Muscle of leg (tissue), 11 donors: ENCODE results near the gene ZNF69. TPM values are rescaled to one million over a fixed set of nuclear protein-coding genes. Genes with fewer than 3 reads are reported as not detected.
"Not testable (repeated sequence)": the region's sequence is repeated elsewhere in the genome, so short reads cannot be mapped to it uniquely, and the experiment has no call there.

Experiments used
- DNase-seq: peaks from one replicate; pipeline ENCODE4 v3.0.0; 2013
- H3K27ac ChIP-seq: one replicate; pipeline ENCODE4 v1.5.1; 2013; ENCODE audit warnings: mild to moderate bottlenecking, low read length, control low read depth
- H3K27me3 ChIP-seq: one replicate; pipeline ENCODE4 v1.6.1; 2013; ENCODE audit warnings: low read length; ENCODE audit not compliant: control insufficient read depth, insufficient read depth
- H3K36me3 ChIP-seq: one replicate; pipeline ENCODE4 v1.6.1; 2013; ENCODE audit warnings: low read length; ENCODE audit not compliant: control insufficient read depth, insufficient read depth
- H3K4me1 ChIP-seq: one replicate; pipeline ENCODE4 v1.6.1; 2013; ENCODE audit warnings: low read length; ENCODE audit not compliant: control insufficient read depth, insufficient read depth
- H3K4me3 ChIP-seq: one replicate; pipeline ENCODE4 v1.5.1; 2013; ENCODE audit warnings: low read length, control low read depth
- H3K9me3 ChIP-seq: replicated peaks from 2 replicates; pipeline ENCODE4 v1.6.1; 2013; ENCODE audit warnings: low read depth, low read length; ENCODE audit not compliant: control insufficient read depth
- WGBS: methylation state at CpG from one replicate; pipeline ENCODE4 v1.1.5; 2013; ENCODE audit warnings: missing lambda C conversion rate; ENCODE audit not compliant: insufficient coverage; 5-methylcytosine and 5-hydroxymethylcytosine counted together
- polyA plus RNA-seq, 8 donors: library from polyadenylated mRNA; unstranded; fragments of 120-200 nt; gene quantifications; one replicate each; pipeline versions ENCODE4 v1.2.1 to v1.2.3, GENCODE V29; 2013; ENCODE audit warnings: inconsistent platforms in 1 of 8, low replicate concordance in 1 of 8; ENCODE audit not compliant: insufficient read length in 8 of 8, insufficient read depth in 1 of 8
- total RNA-seq: library from RNA; stranded (reverse); fragments of 120-200 nt; gene quantifications from one replicate; pipeline ENCODE4 v1.2.4, GENCODE V29; 2013

Gene ZNF69
- total and polyA plus RNA-seq, 9 donors: 3.0 to 5.6 (median 4.2) TPM

DNA sequence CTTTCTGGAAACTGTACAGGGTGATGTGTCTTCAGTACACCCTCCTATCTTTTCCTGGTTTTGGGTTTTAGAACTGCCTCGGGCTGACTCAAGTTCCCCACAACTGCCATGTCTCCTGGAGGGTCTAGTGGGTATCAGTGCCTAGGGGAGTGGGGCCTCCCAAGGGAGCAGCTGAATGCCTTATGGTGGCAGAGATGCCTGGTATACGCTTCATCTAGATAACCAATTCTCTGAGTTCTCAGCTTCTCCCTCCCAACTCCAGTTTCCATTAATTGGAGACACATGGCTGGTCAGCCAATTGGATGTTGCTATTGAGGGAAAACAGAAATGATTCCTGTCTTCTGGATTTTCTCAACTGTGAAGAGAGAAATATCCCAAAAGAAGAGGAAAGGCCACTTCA is 26.3 kb upstream of the ZNF69 start:
- Histone ChIP-seq H3K4me1 (no peaks in the 10 kb centered on the region), H3K27me3 (no peaks in the 10 kb centered on the region), H3K4me3 (no peak overlapping the region), H3K9me3 (peaks cover 60% of the 10 kb centered on the region), H3K36me3 (peaks cover 4% of the 10 kb centered on the region), H3K27ac (no peak overlapping the region)
- WGBS: no CpG with 5 or more reads among the region's 2 CpGs
- no peak for DNase-seq

DNA sequence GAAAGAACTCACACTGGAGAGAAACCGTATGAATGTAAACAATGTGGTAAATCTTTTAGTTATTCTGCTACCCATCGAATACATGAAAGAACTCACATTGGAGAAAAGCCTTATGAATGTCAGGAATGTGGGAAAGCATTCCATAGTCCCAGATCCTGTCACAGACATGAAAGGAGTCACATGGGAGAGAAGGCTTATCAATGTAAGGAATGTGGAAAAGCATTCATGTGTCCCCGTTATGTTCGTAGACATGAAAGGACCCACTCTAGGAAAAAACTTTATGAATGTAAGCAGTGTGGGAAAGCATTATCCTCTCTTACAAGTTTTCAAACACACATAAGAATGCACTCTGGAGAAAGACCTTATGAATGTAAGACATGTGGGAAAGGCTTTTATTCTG is 19.8 kb upstream of the ZNF69 start:
- not testable (repeated sequence) for H3K4me1 ChIP-seq, H3K27ac ChIP-seq, DNase-seq, H3K27me3 ChIP-seq, H3K4me3 ChIP-seq
- WGBS: no CpG with 5 or more reads among the region's 4 CpGs
- H3K36me3 ChIP-seq: peaks cover 23% of the 10 kb centered on the region
- peaks cover 60% of the 10 kb centered on the region for H3K9me3 ChIP-seq

DNA sequence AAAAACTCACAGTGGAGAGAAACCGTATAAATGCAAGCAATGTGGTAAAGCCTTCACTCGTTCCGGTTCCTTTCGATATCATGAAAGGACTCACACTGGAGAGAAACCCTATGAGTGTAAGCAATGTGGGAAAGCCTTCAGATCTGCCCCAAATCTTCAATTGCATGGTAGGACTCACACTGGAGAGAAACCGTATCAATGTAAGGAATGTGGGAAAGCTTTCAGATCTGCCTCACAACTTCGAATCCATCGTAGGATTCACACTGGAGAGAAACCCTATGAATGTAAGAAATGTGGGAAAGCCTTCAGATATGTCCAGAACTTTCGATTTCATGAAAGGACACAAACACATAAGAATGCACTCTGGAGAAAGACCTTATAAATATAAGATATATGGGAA is 19.4 kb upstream of the ZNF69 start:
- Histone ChIP-seq H3K4me1 (no peaks in the 10 kb centered on the region), H3K4me3 (no peak overlapping the region), H3K27ac (no peak overlapping the region), H3K27me3 (no peaks in the 10 kb centered on the region), H3K36me3 (peaks cover 23% of the 10 kb centered on the region), H3K9me3 (peaks cover 58% of the 10 kb centered on the region)
- no peak for DNase-seq
- WGBS: 93% methylated on average over 4 of the region's 8 CpGs

DNA sequence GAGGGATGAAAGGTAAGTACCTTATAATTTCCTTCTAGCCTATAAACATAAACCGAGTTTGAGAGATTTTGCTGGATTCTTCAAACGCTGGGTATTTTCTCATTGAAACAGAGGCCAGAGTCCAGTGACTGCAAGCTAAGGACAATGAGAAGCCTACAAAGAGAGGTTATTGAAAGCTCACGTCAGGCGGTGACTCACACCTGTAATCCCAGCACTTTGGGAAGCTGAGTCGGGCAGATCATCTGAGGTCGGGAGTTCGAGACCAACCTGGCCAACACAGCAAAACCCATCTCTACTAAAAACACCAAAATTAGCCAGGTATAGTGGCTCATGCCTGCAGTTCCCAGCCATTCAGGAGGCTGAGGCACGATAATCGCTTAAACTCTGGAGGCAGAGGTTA is 15.0 kb upstream of the ZNF69 start:
- DNase-seq: no peak
- H3K27ac ChIP-seq: no peak overlapping the region
- H3K9me3 ChIP-seq: peaks cover 36% of the 10 kb centered on the region
- no peaks in the 10 kb centered on the region for H3K27me3 ChIP-seq
- peaks cover 11% of the 10 kb centered on the region for H3K36me3 ChIP-seq
- H3K4me1 ChIP-seq: no peaks in the 10 kb centered on the region
- H3K4me3 ChIP-seq: no peak overlapping the region
- WGBS: 100% methylated on average over 8 of the region's 9 CpGs

DNA sequence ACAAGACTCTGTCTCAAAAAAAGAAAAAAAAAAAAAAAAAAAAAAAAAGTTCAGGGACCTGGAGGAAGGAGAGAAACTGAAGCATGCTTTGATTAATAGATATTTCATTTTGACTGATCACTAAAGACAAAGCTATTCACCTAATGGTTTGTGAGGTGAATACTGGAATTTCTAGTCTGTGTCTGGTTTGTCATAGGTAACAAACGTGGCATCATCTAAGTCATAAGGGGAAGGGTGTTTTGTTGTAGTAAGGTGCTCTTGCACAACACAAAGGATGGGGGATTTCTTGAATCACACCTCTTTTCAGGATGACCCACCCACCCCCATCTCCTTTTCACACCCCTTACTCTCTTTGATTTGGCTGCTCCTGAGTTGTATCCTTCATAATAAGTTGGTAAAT is 13.8 kb upstream of the ZNF69 start:
- no peak for DNase-seq
- peaks cover 2% of the 10 kb centered on the region for H3K36me3 ChIP-seq
- no CpG with 5 or more reads among the region's 1 CpG for WGBS

DNA sequence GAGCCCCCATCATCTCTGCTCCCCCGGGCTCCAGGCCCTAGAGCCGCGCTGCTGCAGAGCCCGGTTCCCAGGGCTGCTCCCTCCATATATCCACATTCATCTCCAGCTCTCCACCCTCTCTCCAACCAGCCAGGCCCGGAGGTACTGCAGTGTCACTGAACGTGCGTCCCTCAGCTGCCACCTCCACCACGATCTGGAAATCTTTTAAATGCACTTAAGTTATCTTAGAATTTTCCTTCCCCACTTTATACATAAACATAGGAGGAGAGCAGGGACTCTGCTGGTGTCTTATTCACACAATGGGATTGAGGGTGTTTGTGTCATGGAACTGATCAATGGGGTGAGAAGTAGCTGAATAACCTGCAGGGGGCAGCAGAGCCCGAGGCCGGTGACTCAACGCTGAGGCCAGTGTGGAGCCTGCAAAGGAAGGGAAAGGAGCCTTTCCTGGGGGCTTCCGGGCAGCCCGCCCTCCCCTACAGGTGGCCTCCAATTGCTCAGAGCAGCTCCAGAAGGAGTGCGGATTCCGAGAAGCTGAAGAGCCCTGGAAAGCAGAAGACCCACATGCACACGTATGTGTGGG is 7.8 kb upstream of the ZNF69 start:
- not testable (repeated sequence) for H3K36me3 ChIP-seq, H3K27me3 ChIP-seq, H3K27ac ChIP-seq, DNase-seq, H3K4me1 ChIP-seq, H3K4me3 ChIP-seq, H3K9me3 ChIP-seq
- 82% methylated on average over 12 of the region's 16 CpGs for WGBS

More for the DNA sequence above, 13.8 kb upstream of the ZNF69 start:
- H3K4me3 ChIP-seq: no peak overlapping the region
- H3K4me1 ChIP-seq: no peaks in the 10 kb centered on the region
- H3K27me3 ChIP-seq: no peaks in the 10 kb centered on the region
- peaks cover 25% of the 10 kb centered on the region for H3K9me3 ChIP-seq
- no peak overlapping the region for H3K27ac ChIP-seq

DNA sequence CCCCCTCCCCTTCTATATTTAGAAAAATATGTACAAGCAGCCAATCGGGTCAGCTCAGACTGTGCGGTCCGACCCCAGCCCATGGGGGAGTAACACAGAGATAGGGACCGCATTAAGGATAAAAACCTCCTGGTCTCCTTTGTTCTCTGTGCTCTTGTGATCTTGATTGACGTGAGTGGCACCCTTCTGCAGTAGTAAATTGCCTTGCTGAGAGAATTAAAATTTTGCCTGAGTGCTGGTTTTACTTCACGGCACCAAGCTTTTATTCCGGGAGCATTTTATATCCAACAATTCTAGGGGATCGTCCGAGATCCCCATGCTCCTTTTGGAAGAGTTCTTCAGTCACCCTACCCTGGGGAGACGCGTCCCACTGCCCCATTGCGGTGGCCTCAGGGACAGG is 7.0 kb upstream of the ZNF69 start:
- WGBS: 95% methylated on average over 11 of the region's 12 CpGs

DNA sequence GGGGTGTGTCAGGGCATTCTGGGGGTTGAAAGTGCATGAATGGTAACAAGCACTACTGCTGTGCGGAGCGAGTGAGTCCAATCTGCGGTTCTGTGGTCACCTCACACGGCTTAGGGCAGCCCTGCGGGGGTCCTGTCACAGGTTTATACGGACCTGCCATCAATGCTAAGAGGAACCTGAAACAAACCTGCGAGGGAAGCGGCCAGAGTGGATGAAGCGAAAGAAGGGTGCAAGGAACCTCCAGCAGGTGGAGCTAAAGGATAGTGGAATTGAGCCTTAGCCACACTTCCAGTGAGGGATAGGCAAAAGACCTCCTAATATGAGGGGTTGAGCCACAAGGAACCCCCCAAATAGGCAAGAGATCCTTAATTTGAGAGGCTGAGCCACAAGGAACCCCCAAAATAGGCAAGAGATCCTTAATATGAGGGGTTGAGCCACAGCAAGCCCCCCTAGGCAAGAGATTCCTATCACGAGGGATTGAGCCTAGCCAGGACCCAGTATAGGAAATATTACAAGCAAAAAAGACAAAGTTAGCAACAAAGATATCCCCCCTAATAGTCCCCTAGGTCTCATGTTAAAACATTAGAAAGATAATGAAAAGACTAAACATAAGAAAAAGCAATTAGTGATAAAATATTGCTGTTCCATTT is 6.3 kb upstream of the ZNF69 start:
- Histone ChIP-seq H3K9me3 (peaks cover 5% of the 10 kb centered on the region), H3K27ac (no peak overlapping the region), H3K27me3 (peaks cover 2% of the 10 kb centered on the region), H3K36me3 (no peaks in the 10 kb centered on the region), H3K4me3 (no peak overlapping the region), H3K4me1 (no peaks in the 10 kb centered on the region)
- WGBS: 7% methylated on average over 9 of the region's 10 CpGs
- peak; percentile 53 for DNase-seq

More for the DNA sequence above, 7.0 kb upstream of the ZNF69 start:
- peaks cover 5% of the 10 kb centered on the region for H3K9me3 ChIP-seq
- H3K4me1 ChIP-seq: no peaks in the 10 kb centered on the region
- peaks cover 2% of the 10 kb centered on the region for H3K27me3 ChIP-seq
- no peaks in the 10 kb centered on the region for H3K36me3 ChIP-seq
- no peak overlapping the region for H3K27ac ChIP-seq
- DNase-seq: no peak
- no peak overlapping the region for H3K4me3 ChIP-seq

DNA sequence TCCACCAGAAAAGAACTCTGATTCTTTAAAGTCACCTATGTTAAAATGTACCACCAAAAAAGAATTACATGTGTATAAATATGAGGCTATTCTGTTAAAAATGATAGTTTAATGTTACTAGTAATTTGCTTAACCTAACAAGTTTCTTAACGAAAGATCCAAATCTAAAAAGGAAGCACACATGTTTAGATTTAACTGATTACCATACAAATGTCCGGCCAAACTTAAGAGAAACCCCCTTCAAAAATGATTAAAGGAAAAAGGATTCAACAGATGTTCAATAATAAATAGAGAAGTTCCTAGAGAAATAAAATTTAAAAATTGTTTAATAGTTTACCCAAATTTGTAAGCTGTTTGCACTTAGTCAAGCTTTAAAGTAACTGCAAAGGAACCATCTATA is 5.0 kb upstream of the ZNF69 start:
- H3K27ac ChIP-seq: no peak overlapping the region
- DNase-seq: no peak
- peaks cover 2% of the 10 kb centered on the region for H3K27me3 ChIP-seq
- no peak overlapping the region for H3K4me3 ChIP-seq
- no peaks in the 10 kb centered on the region for H3K36me3 ChIP-seq
- H3K4me1 ChIP-seq: peaks cover 4% of the 10 kb centered on the region
- H3K9me3 ChIP-seq: peaks cover 5% of the 10 kb centered on the region
- no CpG with 5 or more reads among the region's 2 CpGs for WGBS

DNA sequence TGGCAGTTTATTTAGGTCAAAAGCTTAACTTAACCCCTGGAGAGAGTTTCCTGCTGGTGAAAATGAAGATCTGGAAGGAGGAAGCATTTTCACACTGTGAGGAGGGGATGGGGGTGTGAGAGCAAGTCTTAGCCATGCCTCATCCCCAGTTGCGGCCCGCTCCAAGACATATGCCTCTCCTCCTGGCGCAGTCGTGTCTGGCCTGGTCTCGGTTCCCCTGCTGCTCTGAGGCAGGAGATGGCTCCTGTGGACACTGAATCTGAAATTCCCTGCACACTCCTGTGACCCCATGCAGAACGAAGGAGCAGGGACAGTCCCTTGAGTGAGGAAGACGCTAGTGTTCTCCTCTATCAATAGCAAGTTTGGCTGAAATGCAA is 360 bp upstream of the ZNF69 start:
- H3K36me3 ChIP-seq: no peaks in the 10 kb centered on the region

More for the DNA sequence above, 360 bp upstream of the ZNF69 start:
- Histone ChIP-seq H3K27ac (no peak overlapping the region), H3K4me1 (peaks cover 10% of the 10 kb centered on the region), H3K27me3 (peaks cover under 1% of the 10 kb centered on the region), H3K9me3 (no peaks in the 10 kb centered on the region), H3K4me3 (peak overlapping the region; percentile 71)
- 0% methylated on average over 2 of the region's 7 CpGs for WGBS
- peak; percentile 15 for DNase-seq
